IPS-NIHi7 (cell line): ENCODE measurements around the gene GDNF.
"Not testable (repeated sequence)": the region's sequence is repeated elsewhere in the genome, so short reads cannot be mapped to it uniquely, and the experiment has no call there.

Source experiments
- DNase-seq: peaks from one replicate; pipeline ENCODE4 v3.0.0; 2012; ENCODE audit warnings: mixed read lengths; ENCODE audit errors: extremely low spot score

Gene GDNF

DNA sequence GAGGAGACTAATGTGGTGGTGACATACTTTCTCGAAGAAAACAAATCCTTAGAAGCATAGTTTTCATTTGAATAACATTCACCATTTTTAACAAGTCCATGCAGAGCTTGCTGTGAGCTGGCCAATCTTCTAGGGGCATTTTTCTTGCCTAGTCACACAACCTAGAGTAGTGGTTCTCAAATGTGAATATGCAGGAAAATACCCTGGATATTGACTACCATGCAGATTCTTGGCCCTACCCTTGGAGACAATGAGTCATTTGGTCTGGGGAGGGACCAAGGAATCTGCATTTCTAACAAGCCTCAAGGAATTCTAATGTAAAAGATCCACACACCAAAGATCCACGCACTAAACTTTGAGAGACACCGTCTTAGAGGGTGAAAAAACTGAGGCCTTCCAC lies 23.5 kb downstream of the GDNF start:
- no peak for DNase-seq

GRCh38 chr5:37815913-37816312 lies 23.9 kb downstream of the GDNF start:
- no peak for DNase-seq

DNA sequence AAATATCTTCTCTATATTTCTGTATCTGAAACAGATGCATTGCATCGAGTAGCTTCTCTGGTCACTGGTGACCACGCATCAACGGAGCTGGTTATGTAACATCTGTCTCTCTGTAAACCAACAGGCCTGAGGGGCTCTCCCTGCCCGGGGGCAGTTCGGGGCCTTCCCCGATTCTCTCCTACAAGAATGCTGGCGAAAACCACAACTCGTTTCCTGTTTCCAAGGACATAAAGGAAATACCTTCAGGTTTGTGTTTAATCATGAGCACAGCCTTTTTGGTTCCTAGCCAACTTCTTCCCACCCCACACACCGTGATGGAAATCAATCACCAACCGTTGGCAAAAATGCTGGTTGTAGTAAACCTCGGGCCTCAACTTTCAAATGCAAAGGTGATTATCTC lies 25.1 kb downstream of the GDNF start:
- DNase-seq = no peak

- no peak for DNase-seq
Measured at GRCh38 chr5:37812365-37812764, 27.5 kb downstream of the GDNF start.

DNA sequence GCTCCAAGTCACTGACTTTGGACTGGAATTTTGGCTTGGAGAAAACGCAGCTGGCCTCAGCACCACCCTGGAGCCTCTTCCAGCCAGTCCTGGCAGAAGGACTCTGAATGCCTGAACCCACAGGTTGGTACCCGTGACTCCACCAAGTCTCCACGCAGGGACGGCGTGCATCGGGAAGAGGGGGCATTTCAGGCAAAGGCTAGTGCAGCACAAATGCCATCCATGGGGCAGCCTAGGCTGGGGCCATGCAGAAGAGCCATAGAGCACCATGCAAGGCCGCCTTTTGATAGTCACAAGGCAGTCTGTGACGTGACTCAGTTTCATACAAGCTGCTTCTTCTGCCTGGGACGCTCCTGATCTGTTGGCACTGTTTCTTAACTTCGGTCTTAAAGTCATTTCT lies 28.0 kb downstream of the GDNF start:
- DNase-seq = no peak

DNA sequence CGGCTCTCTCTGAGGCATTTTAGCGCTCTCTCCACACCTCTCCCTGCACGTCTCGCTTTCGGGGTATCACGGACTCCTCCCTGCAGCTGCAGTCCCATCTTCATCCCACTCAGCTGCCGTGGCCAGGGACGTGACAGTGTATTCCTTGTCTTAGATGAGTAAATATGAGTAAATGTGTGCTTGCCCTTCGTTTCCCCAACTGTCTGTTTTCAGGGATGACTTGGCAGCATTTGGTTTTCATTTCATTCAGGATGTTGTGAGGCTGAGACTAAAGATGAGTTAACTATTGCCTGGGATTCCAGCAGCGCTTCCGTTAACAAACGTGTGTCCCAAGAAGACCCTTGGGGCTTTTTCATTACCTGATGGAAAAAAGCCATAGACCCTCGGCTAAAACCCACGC lies 29.5 kb downstream of the GDNF start:
- DNase-seq = no peak

DNA sequence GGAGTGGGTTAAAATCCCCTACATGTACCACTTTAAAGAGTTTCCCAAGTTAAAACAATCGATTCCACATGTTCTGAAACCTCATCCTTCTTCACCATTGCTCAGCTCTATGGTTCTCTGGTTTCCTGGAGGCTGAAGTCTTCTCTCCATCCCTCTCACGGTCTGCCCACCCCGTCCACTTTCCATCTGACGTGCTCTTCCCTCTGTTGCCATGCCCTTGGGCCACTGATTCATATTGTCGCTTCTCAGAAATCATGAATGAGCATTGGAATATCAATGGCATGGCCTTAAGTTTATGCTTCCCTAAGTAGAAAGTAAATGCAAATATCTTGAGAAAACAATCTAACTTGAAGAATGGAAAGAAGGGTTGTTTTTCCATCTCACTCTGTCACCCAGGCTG lies 30.9 kb downstream of the GDNF start:
- DNase-seq = no peak

- no peak for DNase-seq
Measured at GRCh38 chr5:37807621-37808301, 32.1 kb downstream of the GDNF start.

- no peak for DNase-seq
Measured at GRCh38 chr5:37807015-37807414, 32.8 kb downstream of the GDNF start.

DNA sequence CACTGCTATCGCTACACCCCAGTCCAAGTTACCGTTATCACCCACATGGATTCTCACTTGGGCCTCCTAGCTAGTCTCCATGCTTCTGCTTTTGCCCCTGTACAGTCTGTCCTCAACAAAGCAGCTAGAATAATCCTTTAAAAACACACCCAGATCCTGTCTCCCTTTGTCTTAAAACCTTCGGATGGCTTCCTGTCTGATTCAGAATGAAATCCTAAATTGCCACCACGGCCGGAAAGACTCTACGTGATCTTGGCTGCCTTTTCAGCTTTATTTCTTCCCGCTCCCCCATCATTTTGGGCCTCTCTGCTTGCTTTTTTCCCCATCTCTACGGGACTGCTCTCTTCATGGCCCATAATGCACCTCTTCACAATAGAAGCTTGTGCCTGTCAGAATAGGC lies 33.4 kb downstream of the GDNF start:
- no peak for DNase-seq

GRCh38 chr5:37806016-37806415 lies 33.8 kb downstream of the GDNF start:
- no peak for DNase-seq

- DNase-seq = no peak
Measured at GRCh38 chr5:37804401-37804800, 35.4 kb downstream of the GDNF start.

DNA sequence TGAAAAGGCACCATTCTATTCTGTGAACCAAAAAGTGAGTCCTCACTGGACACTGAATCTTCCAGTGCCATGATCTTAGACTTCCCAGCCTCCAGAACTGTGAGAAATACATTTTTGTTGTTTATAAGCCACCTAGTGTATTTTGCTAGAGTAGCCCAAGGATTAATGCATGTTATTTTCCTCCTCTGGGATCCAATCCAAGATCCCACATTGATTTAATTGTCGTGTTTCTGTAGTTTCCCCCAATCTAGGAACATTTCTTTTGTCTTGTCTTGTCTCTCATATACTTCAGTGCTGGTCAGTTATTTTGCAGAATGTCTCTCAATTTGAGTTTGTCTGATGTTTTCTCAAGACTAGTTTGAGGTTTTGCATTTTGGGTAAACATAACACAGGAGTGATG lies 36.4 kb downstream of the GDNF start:
- DNase-seq = no peak

DNA sequence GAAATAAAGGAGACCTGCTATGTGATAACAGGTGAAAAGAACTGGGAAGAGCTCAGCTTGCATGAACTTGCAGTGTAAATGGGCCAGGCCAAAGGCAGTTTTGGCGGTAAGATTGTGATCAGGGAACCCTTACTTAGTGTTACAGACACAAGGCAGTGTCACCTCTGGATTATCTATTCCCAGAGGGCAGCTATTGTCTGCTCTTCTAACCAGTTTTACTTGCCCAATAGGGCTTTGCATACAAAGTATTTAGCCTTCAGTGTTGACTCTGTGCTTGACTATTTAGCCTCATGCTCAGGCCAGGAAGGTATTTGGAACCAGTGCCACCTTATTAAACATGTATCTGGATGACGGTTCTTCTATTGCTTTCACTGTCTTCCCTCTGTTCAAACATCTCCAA lies 38.3 kb downstream of the GDNF start:
- no peak for DNase-seq

DNA sequence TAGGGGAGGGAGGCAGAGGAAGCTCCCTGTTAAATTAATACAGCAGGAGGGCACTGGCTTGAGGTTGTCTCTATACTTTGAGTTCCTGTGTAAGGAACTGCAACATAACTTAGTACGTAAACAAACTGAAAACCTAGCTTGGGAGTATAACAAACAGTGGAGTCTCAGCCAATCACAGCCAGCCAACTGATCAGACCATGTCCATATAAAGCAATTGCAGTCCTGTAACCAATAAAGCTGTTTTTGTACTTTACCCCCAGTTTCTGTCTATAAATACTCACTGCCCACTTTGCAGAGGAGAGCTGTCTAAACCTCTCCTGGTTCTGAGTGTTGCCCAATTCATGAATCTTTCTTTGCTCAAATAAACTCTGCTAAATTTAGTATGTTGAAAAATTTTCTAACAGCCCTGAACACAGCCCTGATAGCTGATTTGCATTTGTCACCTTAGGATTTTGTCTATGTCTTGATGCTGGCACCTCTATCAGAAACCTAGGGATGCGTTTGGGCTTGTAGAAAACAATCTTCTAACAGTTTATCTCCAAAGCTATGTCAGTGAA lies 39.9 kb downstream of the GDNF start:
- DNase-seq = no peak

GRCh38 chr5:37796435-37796834 lies 43.4 kb downstream of the GDNF start:
- not testable (repeated sequence) for DNase-seq

GRCh38 chr5:37795292-37795691 lies 44.5 kb downstream of the GDNF start:
- not testable (repeated sequence) for DNase-seq

DNA sequence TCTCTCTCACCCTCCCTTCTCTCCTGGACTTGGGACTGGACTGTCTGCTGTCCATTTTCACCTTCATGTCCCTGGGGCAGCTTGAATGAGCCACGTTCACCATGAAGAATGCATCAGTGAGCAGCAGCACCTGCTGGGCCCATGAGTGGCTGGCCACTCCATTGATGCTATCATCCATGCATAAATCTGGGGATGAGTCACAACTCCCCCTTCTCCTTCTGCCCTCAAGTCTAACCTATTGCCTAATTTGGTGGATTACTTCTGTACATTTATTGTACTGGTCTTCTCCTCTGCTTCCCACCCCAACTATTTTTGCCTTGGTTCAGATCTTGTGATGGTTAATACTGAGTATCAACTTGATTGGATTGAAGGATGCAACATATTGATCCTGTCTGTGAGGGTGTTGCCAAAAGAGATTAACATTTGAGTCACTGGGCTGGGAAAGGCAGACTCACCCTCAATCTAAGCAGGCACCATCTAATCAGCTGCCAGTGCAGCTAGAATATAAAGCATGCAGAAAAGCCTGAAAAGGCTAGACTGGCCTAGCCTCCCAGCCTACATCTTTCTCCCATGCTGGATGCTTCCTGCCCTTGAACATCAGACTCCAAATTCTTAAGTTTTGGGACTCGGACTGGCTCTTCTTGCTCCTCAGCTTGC lies 46.7 kb downstream of the GDNF start:
- DNase-seq = no peak

- no peak for DNase-seq
Measured at GRCh38 chr5:37791321-37791720, 48.5 kb downstream of the GDNF start.

DNA sequence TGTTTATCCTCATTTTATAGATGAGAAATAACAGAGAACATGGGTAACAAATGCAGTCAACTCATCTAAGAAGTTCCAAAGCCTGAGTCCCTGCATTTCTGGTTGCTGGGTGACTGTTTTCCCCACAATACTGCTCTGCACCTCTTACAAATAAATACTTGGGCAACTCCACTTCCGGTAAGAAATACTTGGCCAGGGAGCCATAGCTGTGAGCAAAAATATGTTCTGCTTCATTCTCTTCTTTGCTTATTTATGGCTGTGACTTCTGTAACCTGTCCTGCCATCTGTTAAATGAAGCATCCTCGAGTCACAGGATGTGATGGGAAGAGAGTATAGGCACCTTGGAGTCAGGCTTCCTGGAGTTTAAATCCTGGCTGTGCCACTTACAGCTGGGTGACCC lies 49.9 kb downstream of the GDNF start:
- no peak for DNase-seq

- DNase-seq = no peak
Measured at GRCh38 chr5:37787742-37788141, 52.1 kb downstream of the GDNF start.

DNA sequence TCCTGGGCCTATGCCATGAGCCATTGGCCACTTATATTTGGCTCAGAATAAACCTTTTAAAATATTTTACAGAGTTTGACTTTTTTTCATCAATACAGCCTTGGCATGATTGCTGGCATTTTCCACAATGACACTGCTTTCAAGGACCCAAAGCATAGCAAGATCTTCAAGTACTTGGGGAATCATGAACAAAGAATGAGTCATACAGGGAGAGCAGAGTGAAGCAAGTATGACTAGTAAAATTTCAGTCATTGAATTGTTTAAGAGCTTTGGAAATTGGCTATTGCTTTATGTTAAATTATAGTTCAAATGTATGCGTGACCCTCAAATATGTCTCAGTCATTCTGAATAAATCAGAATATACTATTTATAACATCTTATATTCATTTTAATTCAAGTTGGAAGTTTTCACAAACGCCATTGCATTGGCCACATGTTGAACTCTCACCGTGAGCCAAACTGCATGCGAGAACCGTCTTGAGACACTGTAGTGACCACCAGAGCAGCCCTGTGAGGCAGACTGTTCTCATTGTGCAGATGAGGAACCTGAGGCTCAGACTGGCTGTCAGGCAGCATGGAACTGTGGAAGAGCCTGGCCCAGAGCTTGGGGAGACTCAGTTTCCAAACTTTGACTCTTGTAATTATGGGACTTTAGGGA lies 52.9 kb downstream of the GDNF start:
- no peak for DNase-seq

GRCh38 chr5:37786416-37786815 lies 53.4 kb downstream of the GDNF start:
- DNase-seq = no peak
